H1 (cell line): ENCODE results near the gene GNG7. TPM values are rescaled to one million over a fixed set of nuclear protein-coding genes. Genes with fewer than 3 reads are reported as not detected.

Source experiments
- CTCF ChIA-PET: fragments of 300-600 bp; sonication (Branson Sonifier 250); formaldehyde crosslinking; loops from one replicate; lab custom pipeline; 2021; ENCODE audit not compliant: partially characterized antibody; lab: Charles Lee
- POLR2A ChIA-PET: fragments of 300-600 bp; sonication (Branson Sonifier 250); formaldehyde crosslinking; loops from one replicate; lab custom pipeline; 2021; ENCODE audit warnings: inconsistent platforms; ENCODE audit not compliant: partially characterized antibody; lab: Charles Lee
- DNase-seq, 2 experiments: peaks; one replicate each; pipeline versions ENCODE4 v3.0.0 to v3.0.0-alpha.2; 2010 to 2022; ENCODE audit warnings: low spot score in 2 of 2, low read depth in 1 of 2, mixed read lengths in 1 of 2
- FAIRE-seq: peaks from 2 replicates; lab custom pipeline; 2011; peaks lifted over from hg19 to GRCh38; lab: Jason Lieb, UNC
- H2AFZ ChIP-seq: 2 replicates; pipeline ENCODE4 v1.8.1; 2012; ENCODE audit warnings: low read length, inconsistent platforms
- H2AK5ac ChIP-seq: 2 replicates; pipeline ENCODE4 v1.6.1; 2013; ENCODE audit warnings: low read depth, low read length
- H2BK120ac ChIP-seq: replicated peaks from 2 replicates; pipeline ENCODE3; 2013; ENCODE audit warnings: low read depth, low read length, inconsistent platforms
- H2BK12ac ChIP-seq: 2 replicates; pipeline ENCODE4 v1.6.1; 2013; ENCODE audit warnings: low read depth, low read length
- H2BK15ac ChIP-seq: 2 replicates; pipeline ENCODE4 v1.6.1; 2013; ENCODE audit warnings: low read length
- H2BK20ac ChIP-seq: 2 replicates; pipeline ENCODE4 v1.6.1; 2013; ENCODE audit warnings: low read length
- H2BK5ac ChIP-seq: 2 replicates; pipeline ENCODE4 v1.6.1; 2013; ENCODE audit warnings: low read depth, low read length
- H3K14ac ChIP-seq: 2 replicates; pipeline ENCODE4 v1.6.1; 2013; ENCODE audit warnings: inconsistent platforms; ENCODE audit not compliant: insufficient read length
- H3K18ac ChIP-seq: 2 replicates; pipeline ENCODE4 v1.6.1; 2013; ENCODE audit warnings: low read length; ENCODE audit errors: extremely low read depth
- H3K23ac ChIP-seq: 2 replicates; pipeline ENCODE4 v1.6.1; 2013; ENCODE audit warnings: inconsistent platforms; ENCODE audit not compliant: insufficient read length
- H3K23me2 ChIP-seq: 2 replicates; pipeline ENCODE4 v1.6.1; 2013; ENCODE audit warnings: low read depth, low read length
- H3K27ac ChIP-seq: 2 replicates; pipeline ENCODE4 v1.6.1; 2011; ENCODE audit warnings: low read depth, low read length, inconsistent platforms
- H3K27me3 ChIP-seq, 4 experiments: replicated peaks in 1 of 4; 1 replicate in 1 of 4; 2 replicates in 3 of 4; pipeline versions ENCODE4 v1.6.1 to v1.8.1; 2011 to 2013; ENCODE audit warnings: low read length in 3 of 4, mild to moderate bottlenecking in 3 of 4, inconsistent platforms in 2 of 4, mixed read lengths in 2 of 4, moderate library complexity in 1 of 4; ENCODE audit not compliant: control insufficient read depth in 3 of 4, insufficient read depth in 3 of 4; ENCODE audit errors: extremely low read depth in 1 of 4
- H3K36me3 ChIP-seq, 4 experiments: 2 replicates each; pipeline versions ENCODE4 v1.6.1 to v1.8.1; 2011 to 2013; ENCODE audit warnings: mild to moderate bottlenecking in 4 of 4, low read length in 3 of 4, moderate library complexity in 2 of 4, control low read depth in 1 of 4, inconsistent platforms in 1 of 4; ENCODE audit not compliant: insufficient read depth in 4 of 4, control insufficient read depth in 2 of 4
- H3K4ac ChIP-seq: replicated peaks from 2 replicates; pipeline ENCODE3; 2013; ENCODE audit warnings: low read length, low read depth, mixed read lengths, inconsistent platforms; ENCODE audit not compliant: insufficient read length
- H3K4me1 ChIP-seq, 4 experiments: replicated peaks in 1 of 4; 1 replicate in 1 of 4; 2 replicates in 3 of 4; pipeline versions ENCODE4 v1.6.1 to v1.8.1; 2011 to 2013; ENCODE audit warnings: low read length in 3 of 4, inconsistent platforms in 2 of 4, mixed read lengths in 1 of 4; ENCODE audit not compliant: insufficient read depth in 4 of 4, control insufficient read depth in 3 of 4
- H3K4me2 ChIP-seq, 2 experiments: 2 replicates each; pipeline versions ENCODE4 v1.6.1 to v1.8.1; 2011 to 2013; ENCODE audit warnings: low read depth in 2 of 2, low read length in 2 of 2, control low read depth in 1 of 2, inconsistent platforms in 1 of 2, mild to moderate bottlenecking in 1 of 2; ENCODE audit not compliant: insufficient read depth in 1 of 2
- H3K4me3 ChIP-seq, 4 experiments: fragments of 200-600, 300-600 bp in 1 of 4; sonication (generic), shearing (Covaris generic), sonication (Bioruptor Twin) in 1 of 4; 2 replicates each; pipeline versions ENCODE4 v1.5.1 to v1.8.1; 2011 to 2016; ENCODE audit warnings: low read length in 4 of 4, low read depth in 3 of 4, control low read depth in 2 of 4, inconsistent platforms in 2 of 4, mild to moderate bottlenecking in 2 of 4, mixed read lengths in 1 of 4, moderate library complexity in 1 of 4; ENCODE audit not compliant: insufficient read depth in 2 of 4; ENCODE audit errors: extremely low read depth in 1 of 4
- H3K56ac ChIP-seq: replicated peaks from 2 replicates; pipeline ENCODE3; 2013; ENCODE audit warnings: low read depth, mild to moderate bottlenecking, mixed read lengths, low read length, inconsistent platforms; ENCODE audit not compliant: insufficient read length
- H3K79me1 ChIP-seq: 2 replicates; pipeline ENCODE4 v1.6.1; 2013; ENCODE audit warnings: low read depth, low read length, control low read depth
- H3K79me2 ChIP-seq, 2 experiments: 2 replicates each; pipeline versions ENCODE4 v1.6.1 to v1.8.1; 2012 to 2013; ENCODE audit warnings: low read length in 2 of 2, mild to moderate bottlenecking in 2 of 2, inconsistent platforms in 1 of 2; ENCODE audit not compliant: insufficient read depth in 2 of 2, control insufficient read depth in 1 of 2
- H3K9ac ChIP-seq, 4 experiments: replicated peaks in 1 of 4; 1 replicate in 1 of 4; 2 replicates in 3 of 4; pipeline versions ENCODE4 v1.6.1 to v1.8.1; 2011 to 2013; ENCODE audit warnings: low read depth in 3 of 4, low read length in 3 of 4, control low read depth in 2 of 4, mild to moderate bottlenecking in 2 of 4, moderate library complexity in 2 of 4, inconsistent platforms in 1 of 4; ENCODE audit errors: extremely low read depth in 1 of 4
- H3K9me3 ChIP-seq, 2 experiments: 2 replicates each; pipeline versions ENCODE4 v1.6.1 to v1.8.1; 2012 to 2013; ENCODE audit warnings: mild to moderate bottlenecking in 2 of 2, moderate library complexity in 2 of 2, control low read depth in 1 of 2, inconsistent platforms in 1 of 2, low read depth in 1 of 2, low read length in 1 of 2, mixed read lengths in 1 of 2; ENCODE audit not compliant: insufficient read depth in 2 of 2
- H4K20me1 ChIP-seq, 2 experiments: replicated peaks in 1 of 2; 2 replicates each; pipeline versions ENCODE3 to v1.8.1; 2011 to 2013; ENCODE audit warnings: inconsistent platforms in 2 of 2, low read length in 2 of 2, mild to moderate bottlenecking in 1 of 2; ENCODE audit not compliant: insufficient read depth in 2 of 2, control insufficient read depth in 1 of 2
- H4K5ac ChIP-seq: 2 replicates; pipeline ENCODE4 v1.6.1; 2013; ENCODE audit warnings: low read length, low read depth, mixed read lengths, inconsistent platforms; ENCODE audit not compliant: insufficient read length
- H4K8ac ChIP-seq: 2 replicates; pipeline ENCODE4 v1.8.0; 2013; ENCODE audit warnings: mild to moderate bottlenecking, moderate library complexity, low read length, inconsistent platforms; ENCODE audit not compliant: insufficient read depth; ENCODE audit errors: extremely low read depth
- H4K91ac ChIP-seq: replicated peaks from 2 replicates; pipeline ENCODE3; 2013; ENCODE audit warnings: low read length, mixed read lengths, inconsistent platforms; ENCODE audit not compliant: insufficient read length
- CTCF ChIP-seq, 3 experiments: IDR thresholded peaks; 1 replicate in 2 of 3; 2 replicates in 1 of 3; pipeline versions ENCODE4 v1.5.1 to v1.6.1; 2011; ENCODE audit warnings: low read length in 3 of 3, mild to moderate bottlenecking in 3 of 3, inconsistent platforms in 2 of 3, low read depth in 1 of 3, moderate library complexity in 1 of 3; ENCODE audit not compliant: insufficient read depth in 1 of 3; ENCODE audit errors: control extremely low read depth in 1 of 3
- EP300 ChIP-seq, 2 experiments: IDR thresholded peaks; 1 replicate in 1 of 2; 2 replicates in 1 of 2; pipeline ENCODE4 v1.6.1; 2011 to 2012; ENCODE audit warnings: low read depth in 2 of 2, low read length in 2 of 2, mild to moderate bottlenecking in 2 of 2, borderline replicate concordance in 1 of 2, inconsistent platforms in 1 of 2, moderate library complexity in 1 of 2
- HDAC6 ChIP-seq: IDR thresholded peaks from one replicate; pipeline ENCODE4 v1.7.1; 2012; ENCODE audit warnings: low read depth, mild to moderate bottlenecking, inconsistent platforms, low read length, moderate library complexity
- SP2 ChIP-seq: IDR thresholded peaks from 2 replicates; pipeline ENCODE4 v1.6.1; 2012; ENCODE audit warnings: mild to moderate bottlenecking, low read length, inconsistent platforms
- WGBS, 2 experiments: shearing (Covaris generic) in 1 of 2; methylation state at CpG; one replicate each; pipeline versions ENCODE4 v1.1.6 to v1.1.7; 2013 to 2015; ENCODE audit warnings: low lambda C conversion rate in 2 of 2, mixed read lengths in 2 of 2, inconsistent platforms in 1 of 2, low coverage in 1 of 2, missing lambda C conversion rate in 1 of 2; ENCODE audit not compliant: insufficient replicate concordance in 2 of 2, insufficient coverage in 1 of 2, insufficient read length in 1 of 2; ENCODE audit errors: extremely low coverage in 1 of 2, missing lambda C conversion rate in 1 of 2; 5-methylcytosine and 5-hydroxymethylcytosine counted together
- polyA plus RNA-seq, 7 experiments: library from polyadenylated mRNA; depleted of rRNA in 3 of 7; stranded (reverse) in 5 of 7; unstranded in 2 of 7; fragments of >200 nt in 5 of 7; fragments of 200-250 nt in 2 of 7; gene quantifications; 1 replicate in 5 of 7; 2 replicates in 1 of 7; 4 replicates in 1 of 7; pipeline versions ENCODE4 v1.2.1 to v1.2.3, GENCODE V29; 2011 to 2013; ENCODE audit warnings: missing spikeins in 2 of 7, mixed read lengths in 2 of 7
- total RNA-seq: library from RNA; stranded (reverse); fragmentation: NEBNext Ultra II Directional; extraction: Animal tissue kit (Norgen Biotek cat#: 25700); gene quantifications from 2 replicates; pipeline ENCODE4 v1.2.1, GENCODE V29; 2021

The GNG7 gene
- total and polyA plus RNA-seq, 2 of the 8 experiments (the other 6 are each of a cell fraction or from before 2014, with no cell fraction given): 2.8 to 7.8 TPM

DNA sequence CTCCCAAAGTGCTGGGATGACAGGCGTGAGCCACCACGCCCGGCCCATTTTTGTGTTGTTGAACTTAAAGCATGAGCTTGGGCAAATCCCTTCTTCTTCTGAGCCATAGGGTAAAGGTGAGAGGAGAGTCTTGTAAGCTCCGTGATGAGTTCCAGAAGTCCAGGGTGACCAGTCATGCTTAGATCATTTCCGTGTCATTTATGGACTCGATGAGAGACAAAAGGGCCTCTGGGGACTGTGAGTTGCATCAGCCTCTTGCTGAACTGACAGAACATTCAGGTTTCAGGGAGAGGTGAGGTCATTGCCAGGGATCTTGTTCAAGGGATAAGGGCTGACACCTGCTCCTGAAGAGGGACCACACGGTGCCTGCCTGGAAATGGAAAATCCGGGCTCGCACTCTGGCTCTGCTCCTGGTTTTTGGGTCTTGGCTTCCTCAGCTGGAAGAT, 173.0 kb downstream of the GNG7 start:
- no peak overlapping the region for H3K18ac ChIP-seq
- no peak overlapping the region for H2AFZ ChIP-seq
- no peak overlapping the region for H4K5ac ChIP-seq
- H2BK120ac ChIP-seq: no peak overlapping the region
- ChIA-PET POLR2A (interaction anchor here (1.0 to 3.1 kb wide), 4 partner anchors 11 to 53 kb away, joined by 3 to 18 read pairs (median 7); partner anchors contain the start of gene GADD45B), CTCF (interaction anchor here (0.6 to 1.9 kb wide), 5 partner anchors 9 to 56 kb away, joined by 3 to 7 read pairs (median 3); no protein-coding TSS in a partner anchor)
- DNase-seq: no peak
- H3K4me2 ChIP-seq: no peak overlapping the region
- H3K36me3 ChIP-seq: no peaks in the 10 kb centered on the region
- peaks cover 5 to 8% of the 10 kb centered on the region in 2 experiments for H3K9me3 ChIP-seq
- TF ChIP-seq CTCF (IDR thresholded peaks at IDR 0.05; ENCODE audit: control extremely low read depth in 1 of 3, insufficient read depth in 1 of 3, low read depth in 1 of 3, low read length in 3 of 3) (no peak), EP300 (IDR thresholded peaks at IDR 0.05; ENCODE audit: borderline replicate concordance in 1 of 2, low read depth in 2 of 2, low read length in 2 of 2) (no peak), HDAC6 (no peak), SP2 (no peak)
- TF ChIP-seq, all 59 proteins: peak for 0
- Histone ChIP-seq H3K4me3 (no peak overlapping the region), H4K20me1 (peaks cover 0 to 3% of the 10 kb centered on the region in 2 experiments), H3K23ac (no peak overlapping the region), H4K8ac (no peak overlapping the region), H3K27ac (no peak overlapping the region), H2BK5ac (no peak overlapping the region), H4K91ac (no peak overlapping the region), H2BK15ac (no peak overlapping the region; the same call in 1 of the 2 replicates), H3K4ac (no peak overlapping the region), H3K23me2 (no peaks in the 10 kb centered on the region; the same call in 1 of the 2 replicates), H3K9ac (no peak overlapping the region), H2BK20ac (0 out of 2 replicates have a peak overlapping the region, but pooled peaks have one; percentile 32), H3K27me3 (no peaks in the 10 kb centered on the region), H3K79me2 (no peaks in the 10 kb centered on the region), H3K56ac (no peak overlapping the region), H3K4me1 (peaks cover 0 to 9% (median 4%) of the 10 kb centered on the region in 4 experiments; a peak in 4 of 7 replicates), H3K14ac (no peak overlapping the region), H3K79me1 (no peaks in the 10 kb centered on the region), H2AK5ac (no peak overlapping the region), H2BK12ac (no peak overlapping the region)
- WGBS, 2 experiments: 83% methylated on average over 9 of the region's 9 CpGs; no CpG with 5 or more reads in 1 of the 2 experiments
- no peak for FAIRE-seq
